HFFc6 (cell line): ENCODE data around the gene PDHA1. TPM values are rescaled to one million over a fixed set of nuclear protein-coding genes. Genes with fewer than 3 reads are reported as not detected.
A peak's percentile ranks its signal among the peaks of the same experiment; 100 is the strongest.

Experiments
- DNase-seq: peaks from one replicate; pipeline ENCODE4 v3.0.0-alpha.2; 2018
- H3K27ac Mint-ChIP-seq: 2 replicates; pipeline ENCODE4 v1.8.0; 2020; ENCODE audit warnings: mild to moderate bottlenecking, mixed read lengths
- H3K27me3 Mint-ChIP-seq: 2 replicates; pipeline ENCODE4 v1.8.0; 2021; ENCODE audit warnings: mild to moderate bottlenecking, moderate library complexity, mixed read lengths; ENCODE audit not compliant: insufficient read depth
- H3K36me3 Mint-ChIP-seq: 2 replicates; pipeline ENCODE4 v1.8.0; 2021; ENCODE audit warnings: low read depth, mixed read lengths
- H3K4me1 Mint-ChIP-seq: 2 replicates; pipeline ENCODE4 v1.8.0; 2020; ENCODE audit warnings: low read depth, mixed read lengths
- H3K4me3 Mint-ChIP-seq: 2 replicates; pipeline ENCODE4 v1.8.0; 2020; ENCODE audit warnings: mild to moderate bottlenecking, moderate library complexity, mixed read lengths
- H3K9me3 Mint-ChIP-seq: 2 replicates; pipeline ENCODE4 v1.8.0; 2020; ENCODE audit warnings: mild to moderate bottlenecking, mixed read lengths
- CTCF ChIP-seq: fragments of 200-600 bp; sonication (generic); IDR thresholded peaks from 2 replicates; pipeline ENCODE4 v1.5.0; 2021; ENCODE audit warnings: antibody characterized with exemption, mild to moderate bottlenecking
- total RNA-seq, 6 experiments: library from RNA; stranded (reverse); fragmentation: NEBNext Ultra II Directional; extraction: Animal tissue kit (Norgen Biotek cat#: 25700); gene quantifications; 2 replicates in 1 of 6; 3 replicates in 5 of 6; pipeline ENCODE4 v1.2.3, GENCODE V29; 2021

PDHA1 gene
- total RNA-seq, 6 experiments from 2014 or later = 153 to 182 (median 162) TPM

GRCh38 chrX:19361701-19362100, 18.0 kb downstream of the PDHA1 start:
- peaks cover 11% of the 10 kb centered on the region for H3K4me1 Mint-ChIP-seq
- H3K4me3 Mint-ChIP-seq = no peak overlapping the region
- no peak overlapping the region for H3K27ac Mint-ChIP-seq
- DNase-seq = no peak
- no peaks in the 10 kb centered on the region for H3K27me3 Mint-ChIP-seq
- H3K36me3 Mint-ChIP-seq = peaks cover 13% of the 10 kb centered on the region; the same call in 1 of the 2 replicates
- no peaks in the 10 kb centered on the region for H3K9me3 Mint-ChIP-seq
- no peak for TF ChIP-seq CTCF

- peak; percentile 6 for DNase-seq
- H3K4me3 Mint-ChIP-seq = no peak overlapping the region
- no peak overlapping the region; the same call in 1 of the 2 replicates for H3K27ac Mint-ChIP-seq
- H3K27me3 Mint-ChIP-seq = no peaks in the 10 kb centered on the region
- H3K4me1 Mint-ChIP-seq = peaks cover 37% of the 10 kb centered on the region
- H3K36me3 Mint-ChIP-seq = peaks cover 5% of the 10 kb centered on the region; the same call in 1 of the 2 replicates
- TF ChIP-seq CTCF = no peak
- no peaks in the 10 kb centered on the region for H3K9me3 Mint-ChIP-seq
Measured at GRCh38 chrX:19368576-19368975, 24.8 kb downstream of the PDHA1 start.

- Mint-ChIP-seq H3K4me1 (peaks cover 37% of the 10 kb centered on the region), H3K9me3 (no peaks in the 10 kb centered on the region), H3K4me3 (peak overlapping the region; percentile 53; the same call in 1 of the 2 replicates), H3K27ac (peak overlapping the region; percentile 82), H3K36me3 (peaks cover 5% of the 10 kb centered on the region; the same call in 1 of the 2 replicates), H3K27me3 (peaks cover 3% of the 10 kb centered on the region; the same call in 1 of the 2 replicates)
- TF ChIP-seq CTCF = no peak
- DNase-seq = peak; percentile 46
Measured at GRCh38 chrX:19370061-19370460, 26.3 kb downstream of the PDHA1 start.

GRCh38 chrX:19372170-19372546, 28.4 kb downstream of the PDHA1 start:
- peak overlapping the region; percentile 86 for H3K27ac Mint-ChIP-seq
- H3K36me3 Mint-ChIP-seq = no peaks in the 10 kb centered on the region
- H3K4me1 Mint-ChIP-seq = peaks cover 33% of the 10 kb centered on the region
- peak; percentile 66 for DNase-seq
- H3K27me3 Mint-ChIP-seq = peaks cover 3% of the 10 kb centered on the region; the same call in 1 of the 2 replicates
- peak overlapping the region; percentile 86 for H3K4me3 Mint-ChIP-seq
- peak; percentile 82 for TF ChIP-seq CTCF
- H3K9me3 Mint-ChIP-seq = no peaks in the 10 kb centered on the region

- Mint-ChIP-seq H3K9me3 (no peaks in the 10 kb centered on the region), H3K27me3 (peaks cover 3% of the 10 kb centered on the region; the same call in 1 of the 2 replicates), H3K4me1 (peaks cover 28% of the 10 kb centered on the region), H3K36me3 (no peaks in the 10 kb centered on the region), H3K27ac (peak overlapping the region; percentile 86), H3K4me3 (peak overlapping the region; percentile 86)
- no peak for DNase-seq
- peak; percentile 37; the same call in 1 of the 2 replicates for TF ChIP-seq CTCF
Measured at GRCh38 chrX:19372547-19373331, 29.0 kb downstream of the PDHA1 start.
